AG04449 (cell line): ENCODE measurements around the gene FAM171A1.

Source experiments
- CTCF ChIA-PET: fragments of 350-600 bp; formaldehyde crosslinking; extraction: SDS; loops from one replicate; lab custom pipeline; 2021; ENCODE audit warnings: antibody characterized with exemption; lab: Yijun Ruan, JAX
- POLR2A ChIA-PET: fragments of 400-600, 350-600 bp; formaldehyde crosslinking; extraction: SDS; loops from one replicate; lab custom pipeline; 2020; ENCODE audit warnings: antibody characterized with exemption, inconsistent platforms; lab: Yijun Ruan, JAX
- DNase-seq: peaks from one replicate; pipeline ENCODE4 v3.0.0-alpha.2; 2010; ENCODE audit warnings: low read depth, low spot score
- H3K4me3 ChIP-seq: 2 replicates; pipeline ENCODE4 v1.5.1; 2011; ENCODE audit warnings: low read depth, mild to moderate bottlenecking, control low read depth, low read length
- TF ChIP-seq, protein P1 (sequence below): IDR thresholded peaks from one replicate; pipeline ENCODE4 v1.5.1; 2011; ENCODE audit warnings: mild to moderate bottlenecking, moderate library complexity, low read length, control low read depth, inconsistent platforms; ENCODE audit not compliant: insufficient read depth; ENCODE audit errors: missing control alignments

The FAM171A1 gene

DNA sequence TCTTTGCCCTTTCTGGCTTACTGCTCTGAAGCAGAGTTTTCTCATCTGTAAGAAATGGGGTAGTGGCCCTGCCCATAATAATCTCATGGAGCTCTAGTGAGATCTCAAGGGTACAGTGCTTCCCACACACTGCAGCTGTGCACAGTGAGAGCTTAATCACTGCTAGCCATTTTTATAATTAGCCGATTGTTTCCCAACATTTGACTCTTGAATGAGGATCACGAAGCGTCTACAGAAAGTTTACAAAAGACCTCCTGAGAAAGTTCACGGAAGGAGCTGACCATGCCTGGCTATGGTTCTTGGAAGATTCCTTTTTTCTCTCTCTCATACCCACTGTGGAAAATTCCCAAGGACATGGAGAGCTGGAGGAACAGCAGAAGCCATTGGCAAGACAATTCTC, 70.4 kb downstream of the FAM171A1 start:
- ChIA-PET CTCF (interaction anchor here (0.6 to 1.6 kb wide), 3 partner anchors 12 to 187 kb away, joined by 3 to 8 read pairs (median 3); no protein-coding TSS in a partner anchor), POLR2A (interaction anchor here (0.5 kb wide), 1 partner anchor 133 kb away, joined by 3 read pairs; no protein-coding TSS in a partner anchor)
- no peak for DNase-seq

DNA sequence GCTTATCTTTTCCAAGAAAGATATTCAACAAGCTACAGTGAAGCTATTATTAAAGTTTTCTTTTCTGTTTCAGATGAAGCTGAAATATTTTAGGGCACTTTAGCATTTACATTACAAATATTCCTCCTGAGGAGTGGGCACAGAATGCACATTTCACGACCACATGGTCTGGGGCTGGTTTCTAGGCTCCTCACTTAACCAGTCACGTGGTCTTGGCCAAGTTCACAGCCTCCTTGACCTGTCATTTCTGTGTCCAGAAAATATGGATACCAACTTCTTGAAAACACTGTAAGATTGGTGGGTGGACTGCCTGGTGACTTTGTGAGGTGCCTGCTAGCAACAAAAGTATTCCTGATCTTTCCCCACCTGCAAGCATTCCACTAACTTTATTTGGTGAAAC, 70.9 kb downstream of the FAM171A1 start:
- CTCF ChIA-PET, result interaction anchor here (0.6 to 1.6 kb wide), 2 partner anchors 13 to 186 kb away, joined by 3 to 8 read pairs; no protein-coding TSS in a partner anchor
- TF ChIP-seq, protein P1, sequence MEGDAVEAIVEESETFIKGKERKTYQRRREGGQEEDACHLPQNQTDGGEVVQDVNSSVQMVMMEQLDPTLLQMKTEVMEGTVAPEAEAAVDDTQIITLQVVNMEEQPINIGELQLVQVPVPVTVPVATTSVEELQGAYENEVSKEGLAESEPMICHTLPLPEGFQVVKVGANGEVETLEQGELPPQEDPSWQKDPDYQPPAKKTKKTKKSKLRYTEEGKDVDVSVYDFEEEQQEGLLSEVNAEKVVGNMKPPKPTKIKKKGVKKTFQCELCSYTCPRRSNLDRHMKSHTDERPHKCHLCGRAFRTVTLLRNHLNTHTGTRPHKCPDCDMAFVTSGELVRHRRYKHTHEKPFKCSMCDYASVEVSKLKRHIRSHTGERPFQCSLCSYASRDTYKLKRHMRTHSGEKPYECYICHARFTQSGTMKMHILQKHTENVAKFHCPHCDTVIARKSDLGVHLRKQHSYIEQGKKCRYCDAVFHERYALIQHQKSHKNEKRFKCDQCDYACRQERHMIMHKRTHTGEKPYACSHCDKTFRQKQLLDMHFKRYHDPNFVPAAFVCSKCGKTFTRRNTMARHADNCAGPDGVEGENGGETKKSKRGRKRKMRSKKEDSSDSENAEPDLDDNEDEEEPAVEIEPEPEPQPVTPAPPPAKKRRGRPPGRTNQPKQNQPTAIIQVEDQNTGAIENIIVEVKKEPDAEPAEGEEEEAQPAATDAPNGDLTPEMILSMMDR, result no peak
- DNase-seq, result no peak
- POLR2A ChIA-PET, result no interaction called here
- H3K4me3 ChIP-seq, result no peak overlapping the region

More for the DNA sequence above, 70.4 kb downstream of the FAM171A1 start:
- TF ChIP-seq, protein P1, result no peak
- no peak overlapping the region for H3K4me3 ChIP-seq

DNA sequence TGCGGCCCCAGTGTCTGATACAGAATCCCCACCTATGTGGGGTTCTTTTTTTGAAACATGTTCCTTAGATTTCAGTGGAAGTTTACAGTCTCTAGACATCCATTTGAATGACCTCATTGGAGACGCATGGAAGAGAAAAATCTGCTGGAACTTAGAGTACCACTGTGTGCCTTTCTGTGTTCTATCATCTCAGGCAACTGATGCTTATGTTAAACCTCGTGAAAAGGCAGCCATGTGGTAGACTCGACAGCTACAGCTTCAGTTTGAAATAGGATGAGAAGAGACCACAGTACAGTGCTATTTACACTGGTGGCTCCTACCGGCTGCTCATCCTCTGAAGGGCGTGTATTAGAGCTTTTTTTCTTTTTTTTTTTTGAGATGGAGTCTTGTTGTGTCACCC, 74.4 kb downstream of the FAM171A1 start:
- ChIA-PET CTCF (interaction anchor here (0.9 kb wide), 1 partner anchor 10 kb away, joined by 3 read pairs; no protein-coding TSS in a partner anchor), POLR2A (no interaction called here)
- DNase-seq, result no peak
- no peak overlapping the region for H3K4me3 ChIP-seq
- TF ChIP-seq, protein P1, result no peak

DNA sequence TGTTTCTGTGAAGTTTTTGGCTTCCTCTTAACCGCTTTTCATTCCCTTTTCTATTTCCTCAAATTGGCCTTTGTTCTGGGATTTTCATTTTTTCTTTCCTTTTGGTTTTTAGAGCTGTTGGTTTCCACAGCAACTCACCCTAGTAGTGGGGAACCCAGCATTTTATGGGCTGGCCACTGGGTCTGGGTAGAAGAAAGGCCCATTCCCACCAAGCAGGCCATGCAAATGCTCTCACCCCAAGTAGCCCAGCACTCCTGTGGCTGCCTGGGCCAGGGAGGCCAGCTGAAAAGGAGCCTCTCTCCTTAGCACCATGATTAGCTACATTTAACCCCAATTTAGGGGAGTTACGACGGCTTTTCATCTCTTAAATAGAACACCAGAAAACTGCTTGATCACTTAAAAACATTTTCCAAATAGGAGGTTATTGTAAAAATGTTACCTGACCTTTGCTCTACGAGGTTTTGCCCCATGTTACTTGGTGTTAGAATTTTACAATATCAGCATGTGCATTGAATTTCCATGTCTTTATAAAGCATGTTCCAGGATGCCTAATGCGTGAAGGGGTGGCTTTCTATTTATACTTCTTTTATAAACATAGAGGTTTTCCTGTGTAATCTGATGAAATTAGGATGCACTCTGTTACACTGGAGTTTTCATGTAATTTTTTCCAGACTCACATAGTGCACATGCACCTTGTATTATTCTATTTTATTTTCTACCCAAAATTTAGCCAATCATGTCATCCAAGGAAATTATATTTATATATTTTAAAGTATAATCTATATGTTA, 75.4 kb downstream of the FAM171A1 start:
- DNase-seq, result no peak
- TF ChIP-seq, protein P1, result no peak
- ChIA-PET CTCF (no interaction called here), POLR2A (interaction anchor here (0.7 kb wide), 1 partner anchor 47 kb away, joined by 4 read pairs; no protein-coding TSS in a partner anchor)
- no peak overlapping the region for H3K4me3 ChIP-seq

DNA sequence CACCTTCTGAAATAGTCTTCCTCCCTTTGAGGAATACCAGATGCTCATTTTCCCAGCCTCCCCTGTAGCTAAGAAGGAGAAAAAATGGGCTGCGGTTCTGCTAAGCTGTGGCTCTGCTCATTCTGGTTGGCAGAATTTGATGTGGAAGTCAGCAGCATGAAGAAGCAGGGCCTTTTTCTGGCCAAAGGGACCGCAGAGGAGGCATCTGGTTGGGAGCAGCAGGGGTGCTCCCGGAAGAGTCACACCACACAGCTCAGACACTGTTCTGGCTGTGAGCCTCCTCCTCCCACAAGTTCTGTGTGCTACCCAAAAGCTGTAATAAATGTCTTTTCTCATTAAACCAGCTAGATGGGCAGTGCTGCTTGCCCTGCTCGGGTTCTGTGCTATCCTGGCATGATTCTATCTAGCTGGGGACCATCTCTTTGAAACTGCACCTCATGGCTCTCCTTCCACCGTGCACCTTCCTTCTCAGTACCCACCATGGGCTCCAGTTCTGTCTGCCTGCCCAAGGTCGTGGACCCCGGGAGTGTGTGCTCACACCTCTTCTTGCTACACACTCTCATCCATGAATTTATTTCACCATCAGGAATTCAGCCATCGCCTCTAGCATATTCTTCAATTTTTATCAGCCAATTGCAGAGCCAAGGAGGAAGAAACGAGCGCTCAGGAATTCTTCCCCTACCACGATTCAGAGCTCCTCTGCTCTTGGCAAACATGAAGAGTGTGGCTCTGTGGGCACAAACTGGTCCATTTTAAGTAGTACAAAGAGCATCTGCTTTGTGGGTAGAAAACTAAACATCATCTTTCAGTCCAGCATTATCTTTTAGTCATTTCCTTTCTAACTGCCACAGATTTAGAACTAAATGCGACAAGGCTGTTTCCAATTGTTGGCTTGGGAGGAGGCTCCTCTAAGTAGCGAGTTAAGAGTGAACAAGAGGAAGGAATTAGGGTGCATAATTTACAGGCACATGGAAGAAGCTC, 76.9 kb downstream of the FAM171A1 start:
- TF ChIP-seq, protein P1, result no peak
- no peak for DNase-seq
- ChIA-PET CTCF (interaction anchor here (0.6 to 1.1 kb wide), 3 partner anchors 15 to 320 kb away, joined by 3 to 4 read pairs (median 3); no protein-coding TSS in a partner anchor), POLR2A (no interaction called here)
- H3K4me3 ChIP-seq, result no peak overlapping the region; the same call in none of the 2 replicates
